BE2C (cell line): Measurements from ENCODE around the gene ANGPTL7.
"Not testable (repeated sequence)": the region's sequence is repeated elsewhere in the genome, so short reads cannot be mapped to it uniquely, and the experiment has no call there.

Experiments used
- DNase-seq: peaks from one replicate; pipeline ENCODE4 v3.0.0-alpha.2; 2020
- H3K27me3 ChIP-seq: fragments of 250-450 bp; sonication (Bioruptor Pico); 2 replicates; pipeline ENCODE4 v1.5.1; 2020; ENCODE audit warnings: mild to moderate bottlenecking
- H3K36me3 ChIP-seq: fragments of 250-450 bp; sonication (Bioruptor Pico); 2 replicates; pipeline ENCODE4 v1.5.1; 2020; ENCODE audit warnings: mild to moderate bottlenecking
- H3K4me1 ChIP-seq: fragments of 250-450 bp; sonication (Bioruptor Pico); 2 replicates; pipeline ENCODE4 v1.5.1; 2020
- H3K4me3 ChIP-seq: 2 replicates; pipeline ENCODE4 v1.5.1; 2011; ENCODE audit warnings: low read depth, low read length
- H3K9me3 ChIP-seq: fragments of 250-450 bp; sonication (Bioruptor Pico); 2 replicates; pipeline ENCODE4 v1.5.1; 2020
- TF ChIP-seq, protein P1 (sequence below): IDR thresholded peaks from 2 replicates; pipeline ENCODE4 v1.5.1; 2012; ENCODE audit warnings: mild to moderate bottlenecking, low read depth, low read length

Gene ANGPTL7

DNA sequence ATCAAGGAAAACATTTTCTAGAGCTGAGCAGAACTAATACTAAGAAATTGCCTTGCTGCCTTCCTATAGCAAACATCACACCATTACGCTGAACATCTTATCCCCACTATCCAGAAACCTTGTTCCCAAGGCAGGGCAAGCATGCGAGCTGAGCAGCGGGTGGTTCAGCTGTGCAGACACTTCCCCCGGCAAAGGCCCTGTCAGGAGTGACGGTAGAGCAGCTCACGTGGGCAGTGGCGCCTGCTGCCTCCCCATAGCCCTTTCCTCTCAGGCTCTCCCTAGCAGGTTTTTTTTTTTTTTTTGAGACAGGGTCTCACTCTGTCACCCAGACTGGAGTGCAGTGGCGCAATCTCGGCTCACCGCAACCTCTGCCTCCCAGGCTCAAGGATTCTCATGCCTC, 13.7 kb upstream of the ANGPTL7 start:
- no peak overlapping the region for H3K4me3 ChIP-seq
- no peaks in the 10 kb centered on the region for H3K36me3 ChIP-seq
- H3K27me3 ChIP-seq: no peaks in the 10 kb centered on the region
- TF ChIP-seq, protein P1, sequence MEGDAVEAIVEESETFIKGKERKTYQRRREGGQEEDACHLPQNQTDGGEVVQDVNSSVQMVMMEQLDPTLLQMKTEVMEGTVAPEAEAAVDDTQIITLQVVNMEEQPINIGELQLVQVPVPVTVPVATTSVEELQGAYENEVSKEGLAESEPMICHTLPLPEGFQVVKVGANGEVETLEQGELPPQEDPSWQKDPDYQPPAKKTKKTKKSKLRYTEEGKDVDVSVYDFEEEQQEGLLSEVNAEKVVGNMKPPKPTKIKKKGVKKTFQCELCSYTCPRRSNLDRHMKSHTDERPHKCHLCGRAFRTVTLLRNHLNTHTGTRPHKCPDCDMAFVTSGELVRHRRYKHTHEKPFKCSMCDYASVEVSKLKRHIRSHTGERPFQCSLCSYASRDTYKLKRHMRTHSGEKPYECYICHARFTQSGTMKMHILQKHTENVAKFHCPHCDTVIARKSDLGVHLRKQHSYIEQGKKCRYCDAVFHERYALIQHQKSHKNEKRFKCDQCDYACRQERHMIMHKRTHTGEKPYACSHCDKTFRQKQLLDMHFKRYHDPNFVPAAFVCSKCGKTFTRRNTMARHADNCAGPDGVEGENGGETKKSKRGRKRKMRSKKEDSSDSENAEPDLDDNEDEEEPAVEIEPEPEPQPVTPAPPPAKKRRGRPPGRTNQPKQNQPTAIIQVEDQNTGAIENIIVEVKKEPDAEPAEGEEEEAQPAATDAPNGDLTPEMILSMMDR: no peak
- no peaks in the 10 kb centered on the region for H3K9me3 ChIP-seq
- DNase-seq: no peak
- peaks cover 5% of the 10 kb centered on the region; the same call in 1 of the 2 replicates for H3K4me1 ChIP-seq

- H3K36me3 ChIP-seq: no peaks in the 10 kb centered on the region
- peaks cover 5% of the 10 kb centered on the region; the same call in 1 of the 2 replicates for H3K4me1 ChIP-seq
- DNase-seq: no peak
- H3K9me3 ChIP-seq: no peaks in the 10 kb centered on the region
- TF ChIP-seq, protein P1: no peak
- no peak overlapping the region for H3K4me3 ChIP-seq
- H3K27me3 ChIP-seq: no peaks in the 10 kb centered on the region
Observed at GRCh38 chr1:11176081-11176706, 13.0 kb upstream of the ANGPTL7 start.

- peaks cover 5% of the 10 kb centered on the region; the same call in 1 of the 2 replicates for H3K4me1 ChIP-seq
- TF ChIP-seq, protein P1: no peak
- no peak overlapping the region for H3K4me3 ChIP-seq
- H3K9me3 ChIP-seq: no peaks in the 10 kb centered on the region
- 0 out of 2 replicates have a peak, but pooled peaks cover 4% of the 10 kb centered on the region for H3K36me3 ChIP-seq
- DNase-seq: no peak
- no peaks in the 10 kb centered on the region for H3K27me3 ChIP-seq
Observed at GRCh38 chr1:11178021-11179015, 10.8 kb upstream of the ANGPTL7 start.

GRCh38 chr1:11179125-11179524, 10.0 kb upstream of the ANGPTL7 start:
- Histone ChIP-seq H3K36me3 (0 out of 2 replicates have a peak, but pooled peaks cover 4% of the 10 kb centered on the region), H3K9me3 (no peaks in the 10 kb centered on the region), H3K27me3 (no peaks in the 10 kb centered on the region), H3K4me3 (no peak overlapping the region), H3K4me1 (peaks cover 5% of the 10 kb centered on the region; the same call in 1 of the 2 replicates)
- TF ChIP-seq, protein P1: no peak
- DNase-seq: no peak

GRCh38 chr1:11179749-11180148, 9.4 kb upstream of the ANGPTL7 start:
- not testable (repeated sequence) for H3K36me3 ChIP-seq, H3K4me1 ChIP-seq, H3K9me3 ChIP-seq, H3K4me3 ChIP-seq, DNase-seq, H3K27me3 ChIP-seq

DNA sequence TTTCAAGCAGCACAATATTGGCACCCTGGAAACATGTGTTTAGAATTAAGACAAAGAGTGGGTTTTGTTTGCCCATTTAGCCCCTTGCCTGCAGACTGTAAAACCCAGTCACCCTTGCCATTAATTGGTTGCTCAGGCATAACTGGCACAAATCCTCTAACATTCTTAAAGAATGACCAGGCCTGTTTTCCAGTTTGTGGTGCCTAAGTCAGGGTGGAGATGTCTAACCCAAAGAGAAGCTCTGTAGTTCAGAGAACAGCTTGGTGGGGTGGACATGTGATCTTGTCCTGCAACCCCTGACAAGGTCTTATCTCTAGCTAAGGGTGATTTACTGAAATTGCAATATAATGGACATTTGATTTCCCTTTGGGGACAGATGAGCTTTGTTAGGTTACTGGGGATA, 8.8 kb upstream of the ANGPTL7 start:
- Histone ChIP-seq H3K36me3 (0 out of 2 replicates have a peak, but pooled peaks cover 4% of the 10 kb centered on the region), H3K27me3 (no peaks in the 10 kb centered on the region), H3K4me1 (peaks cover 5% of the 10 kb centered on the region; the same call in 1 of the 2 replicates), H3K4me3 (no peak overlapping the region), H3K9me3 (no peaks in the 10 kb centered on the region)
- TF ChIP-seq, protein P1: no peak
- no peak for DNase-seq
